ENCODE results near the gene STK33. TPM values are rescaled to one million over a fixed set of nuclear protein-coding genes. Genes with fewer than 3 reads are reported as not detected.

STK33 gene
- total RNA-seq, 2 donors from 2014 or later: 6.1 to 6.2 TPM

- Mint-ChIP-seq H3K36me3 (ENCODE audit: insufficient read depth in 2 of 2) (peaks cover 0 to 2% of the 10 kb centered on the region in 2 donors), H3K27ac (no peak overlapping the region), H3K27me3 (ENCODE audit: low read depth) (peaks cover 23% of the 10 kb centered on the region), H3K9me3 (peaks cover 0 to 6% of the 10 kb centered on the region in 2 donors), H3K4me3 (no peak overlapping the region), H3K4me1 (ENCODE audit: low read depth) (no peaks in the 10 kb centered on the region)
- ATAC-seq (replicated peaks in 1 of 2) (no peak), DNase-seq (no peak)
These were observed 32.6 kb downstream of the STK33 start for GRCh38 chr11:8561461-8561860.

- Mint-ChIP-seq H3K9me3 (peaks cover 0 to 6% of the 10 kb centered on the region in 2 donors), H3K4me1 (ENCODE audit: low read depth) (no peaks in the 10 kb centered on the region), H3K36me3 (ENCODE audit: insufficient read depth in 2 of 2) (peaks cover 0 to 2% of the 10 kb centered on the region in 2 donors), H3K27me3 (ENCODE audit: low read depth) (peaks cover 26% of the 10 kb centered on the region), H3K27ac (no peak overlapping the region), H3K4me3 (no peak overlapping the region)
- DNase-seq: no peak
- no peak for ATAC-seq (replicated peaks in 1 of 2)
These were observed 35.6 kb downstream of the STK33 start for GRCh38 chr11:8558436-8558835.

DNA sequence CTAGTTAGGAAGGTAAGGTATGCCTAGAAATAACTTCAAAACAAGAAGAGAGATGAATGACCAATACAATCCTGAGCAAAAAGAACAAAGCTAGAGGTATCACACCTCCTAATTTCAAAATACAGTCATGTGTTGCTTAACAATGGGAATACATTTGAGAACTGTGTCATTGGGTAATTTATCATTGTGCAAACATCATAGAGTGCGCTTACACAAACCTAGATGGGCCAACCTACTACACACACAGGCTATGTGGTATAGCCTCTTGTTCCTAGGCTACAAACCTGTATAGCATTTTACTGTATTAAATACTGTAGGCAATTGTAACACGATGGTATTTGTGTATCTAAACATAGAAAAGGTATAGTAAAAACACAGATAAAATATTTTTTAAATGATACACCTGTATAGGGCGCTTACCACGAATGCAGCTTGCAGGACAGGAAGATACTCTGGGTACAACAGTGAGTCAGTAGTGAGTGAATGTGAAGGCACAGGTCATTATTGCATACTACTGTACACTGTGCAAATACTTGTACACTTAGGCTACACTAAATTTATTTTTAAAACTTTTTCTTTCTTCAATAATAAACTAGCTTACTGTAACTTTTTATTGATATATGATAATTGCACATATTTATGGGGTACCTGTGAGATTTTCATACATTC, 48.2 kb downstream of the STK33 start:
- DNase-seq (no peak), ATAC-seq (replicated peaks in 1 of 2) (no peak)
- Mint-ChIP-seq H3K36me3 (ENCODE audit: insufficient read depth in 2 of 2) (no peaks in the 10 kb centered on the region), H3K4me3 (no peak overlapping the region), H3K9me3 (peaks cover 0 to 1% of the 10 kb centered on the region in 2 donors), H3K27ac (no peak overlapping the region), H3K4me1 (ENCODE audit: low read depth) (no peaks in the 10 kb centered on the region), H3K27me3 (ENCODE audit: low read depth) (peaks cover 15% of the 10 kb centered on the region)

GRCh38 chr11:8544807-8545206, 49.2 kb downstream of the STK33 start:
- no peak for DNase-seq
- H3K4me1 Mint-ChIP-seq (ENCODE audit: low read depth): no peaks in the 10 kb centered on the region
- ATAC-seq (replicated peaks in 1 of 2): no peak
- no peaks in the 10 kb centered on the region for H3K36me3 Mint-ChIP-seq (ENCODE audit: insufficient read depth in 2 of 2)
- peaks cover 15% of the 10 kb centered on the region for H3K27me3 Mint-ChIP-seq (ENCODE audit: low read depth)
- no peak overlapping the region for H3K4me3 Mint-ChIP-seq
- peaks cover 0 to 1% of the 10 kb centered on the region in 2 donors for H3K9me3 Mint-ChIP-seq
- H3K27ac Mint-ChIP-seq: no peak overlapping the region

- H3K4me1 Mint-ChIP-seq (ENCODE audit: low read depth): no peaks in the 10 kb centered on the region
- H3K9me3 Mint-ChIP-seq: peaks cover 0 to 1% of the 10 kb centered on the region in 2 donors
- ATAC-seq (replicated peaks in 1 of 2) (no peak), DNase-seq (no peak)
- H3K27me3 Mint-ChIP-seq (ENCODE audit: low read depth): peaks cover 8% of the 10 kb centered on the region
- no peak overlapping the region for H3K4me3 Mint-ChIP-seq
- H3K36me3 Mint-ChIP-seq (ENCODE audit: insufficient read depth in 2 of 2): no peaks in the 10 kb centered on the region
- H3K27ac Mint-ChIP-seq: no peak overlapping the region
These were observed 50.8 kb downstream of the STK33 start for GRCh38 chr11:8543278-8543677.

DNA sequence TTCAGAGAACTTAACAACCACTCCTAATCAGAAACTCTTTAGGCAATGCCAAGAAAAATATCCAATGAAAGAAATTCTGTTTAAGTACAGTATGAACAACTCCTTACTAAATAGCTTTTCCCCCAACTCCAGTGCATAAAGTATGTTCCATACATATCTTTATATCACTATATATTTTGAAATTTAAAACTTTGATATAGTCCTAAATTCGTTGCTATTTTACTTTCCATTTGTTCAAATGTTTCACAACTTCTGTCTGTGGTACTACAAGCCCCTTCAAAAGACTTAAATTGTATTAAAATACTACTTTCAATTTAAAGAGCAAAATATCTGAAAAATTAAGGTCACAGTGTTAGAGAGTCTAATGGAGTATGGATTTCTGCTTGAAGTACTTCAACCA, 52.6 kb downstream of the STK33 start:
- Mint-ChIP-seq H3K4me1 (ENCODE audit: low read depth) (no peaks in the 10 kb centered on the region), H3K9me3 (no peaks in the 10 kb centered on the region), H3K27me3 (ENCODE audit: low read depth) (peaks cover 8% of the 10 kb centered on the region)

DNA sequence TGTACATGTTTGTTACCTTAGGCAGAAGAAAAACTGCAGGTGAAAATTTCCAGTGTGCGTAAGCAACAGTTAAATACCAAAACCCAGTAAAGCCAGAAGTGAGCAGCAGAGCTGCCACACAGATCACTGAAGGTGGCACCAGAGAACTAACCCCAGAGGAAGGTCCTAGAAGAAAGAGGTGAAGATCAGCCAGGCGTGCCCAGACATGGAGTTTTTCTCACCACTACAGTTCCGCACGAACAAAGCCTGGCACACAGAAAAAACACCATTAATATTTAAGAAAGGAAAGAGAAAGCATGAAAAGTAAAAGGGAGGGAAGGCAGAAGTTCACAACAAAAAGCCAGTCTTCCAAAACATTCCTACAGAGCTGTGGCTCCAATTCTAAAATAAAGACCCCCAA, 60.7 kb downstream of the STK33 start:
- Mint-ChIP-seq H3K27ac (no peak overlapping the region), H3K27me3 (ENCODE audit: low read depth) (peaks cover 6% of the 10 kb centered on the region), H3K36me3 (ENCODE audit: insufficient read depth in 2 of 2) (no peaks in the 10 kb centered on the region), H3K4me1 (ENCODE audit: low read depth) (no peaks in the 10 kb centered on the region), H3K9me3 (no peaks in the 10 kb centered on the region), H3K4me3 (no peak overlapping the region)
- DNase-seq (no peak), ATAC-seq (replicated peaks in 1 of 2) (no peak)

More for the DNA sequence above, 52.6 kb downstream of the STK33 start:
- ATAC-seq (replicated peaks in 1 of 2) (no peak), DNase-seq (no peak)
- Mint-ChIP-seq H3K4me3 (no peak overlapping the region), H3K27ac (no peak overlapping the region), H3K36me3 (ENCODE audit: insufficient read depth in 2 of 2) (no peaks in the 10 kb centered on the region)

DNA sequence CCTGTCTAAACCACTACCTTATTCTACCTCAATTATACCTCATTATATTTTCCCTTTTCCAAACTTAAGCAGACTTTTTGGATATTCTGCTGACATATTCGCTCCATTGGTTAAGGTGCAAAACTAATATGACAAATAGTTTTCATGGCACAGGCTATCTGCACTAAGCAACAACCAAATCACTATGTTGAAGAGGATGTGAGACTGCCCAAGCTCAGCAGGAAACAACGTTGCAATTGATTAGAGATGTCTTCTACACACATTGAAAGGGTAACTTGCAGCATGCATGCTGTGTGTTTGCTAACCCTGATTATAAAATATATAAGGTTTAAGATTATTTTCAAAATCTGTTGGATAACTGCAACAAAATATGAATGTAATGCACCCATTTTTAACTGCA, 61.6 kb downstream of the STK33 start:
- Mint-ChIP-seq H3K36me3 (ENCODE audit: insufficient read depth in 2 of 2) (no peaks in the 10 kb centered on the region), H3K4me3 (no peak overlapping the region), H3K9me3 (no peaks in the 10 kb centered on the region), H3K27ac (no peak overlapping the region), H3K27me3 (ENCODE audit: low read depth) (peaks cover 6% of the 10 kb centered on the region), H3K4me1 (ENCODE audit: low read depth) (no peaks in the 10 kb centered on the region)
- ATAC-seq (replicated peaks in 1 of 2) (no peak), DNase-seq (no peak)

DNA sequence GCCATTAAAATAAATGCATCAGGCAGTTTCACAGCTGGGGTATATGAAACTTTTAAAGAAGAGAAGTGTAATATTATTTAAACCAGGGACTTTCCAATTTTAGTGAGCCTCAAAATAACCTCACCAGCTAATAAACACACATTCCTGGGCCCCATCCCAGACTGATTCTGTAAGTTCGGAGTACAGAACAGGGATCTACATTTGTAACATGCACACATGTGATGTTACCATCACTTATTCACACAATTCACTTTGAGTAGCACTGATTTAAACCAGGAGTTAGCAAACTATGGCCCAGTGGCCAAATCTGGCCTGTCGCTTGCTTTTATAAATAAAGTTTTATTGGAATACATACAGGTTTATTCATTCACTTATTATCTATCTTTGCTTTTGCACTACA, 62.0 kb downstream of the STK33 start:
- no peak overlapping the region for H3K27ac Mint-ChIP-seq
- no peaks in the 10 kb centered on the region for H3K9me3 Mint-ChIP-seq
- H3K4me3 Mint-ChIP-seq: no peak overlapping the region
- peaks cover 6% of the 10 kb centered on the region for H3K27me3 Mint-ChIP-seq (ENCODE audit: low read depth)
- H3K4me1 Mint-ChIP-seq (ENCODE audit: low read depth): no peaks in the 10 kb centered on the region
- H3K36me3 Mint-ChIP-seq (ENCODE audit: insufficient read depth in 2 of 2): no peaks in the 10 kb centered on the region
- ATAC-seq (replicated peaks in 1 of 2) (no peak), DNase-seq (no peak)

- Mint-ChIP-seq H3K9me3 (no peaks in the 10 kb centered on the region), H3K4me3 (no peak overlapping the region), H3K27ac (no peak overlapping the region), H3K27me3 (ENCODE audit: low read depth) (peaks cover 6% of the 10 kb centered on the region), H3K4me1 (ENCODE audit: low read depth) (no peaks in the 10 kb centered on the region), H3K36me3 (ENCODE audit: insufficient read depth in 2 of 2) (no peaks in the 10 kb centered on the region)
- DNase-seq: no peak
- ATAC-seq (replicated peaks in 1 of 2): no peak
These were observed 62.7 kb downstream of the STK33 start for GRCh38 chr11:8531312-8531711.

- ATAC-seq (replicated peaks in 1 of 2): no peak
- Mint-ChIP-seq H3K9me3 (no peaks in the 10 kb centered on the region), H3K4me3 (no peak overlapping the region), H3K36me3 (ENCODE audit: insufficient read depth in 2 of 2) (no peaks in the 10 kb centered on the region), H3K4me1 (ENCODE audit: low read depth) (no peaks in the 10 kb centered on the region), H3K27me3 (ENCODE audit: low read depth) (no peaks in the 10 kb centered on the region), H3K27ac (no peak overlapping the region)
- no peak for DNase-seq
These were observed 66.1 kb downstream of the STK33 start for GRCh38 chr11:8527939-8528338.

GRCh38 chr11:8523396-8523795, 70.6 kb downstream of the STK33 start:
- Mint-ChIP-seq H3K27ac (no peak overlapping the region), H3K4me3 (no peak overlapping the region), H3K4me1 (ENCODE audit: low read depth) (no peaks in the 10 kb centered on the region), H3K9me3 (peaks cover 2 to 4% of the 10 kb centered on the region in 2 donors), H3K36me3 (ENCODE audit: insufficient read depth in 2 of 2) (no peaks in the 10 kb centered on the region), H3K27me3 (ENCODE audit: low read depth) (peaks cover 3% of the 10 kb centered on the region)
- ATAC-seq (replicated peaks in 1 of 2): no peak
- no peak for DNase-seq

DNA sequence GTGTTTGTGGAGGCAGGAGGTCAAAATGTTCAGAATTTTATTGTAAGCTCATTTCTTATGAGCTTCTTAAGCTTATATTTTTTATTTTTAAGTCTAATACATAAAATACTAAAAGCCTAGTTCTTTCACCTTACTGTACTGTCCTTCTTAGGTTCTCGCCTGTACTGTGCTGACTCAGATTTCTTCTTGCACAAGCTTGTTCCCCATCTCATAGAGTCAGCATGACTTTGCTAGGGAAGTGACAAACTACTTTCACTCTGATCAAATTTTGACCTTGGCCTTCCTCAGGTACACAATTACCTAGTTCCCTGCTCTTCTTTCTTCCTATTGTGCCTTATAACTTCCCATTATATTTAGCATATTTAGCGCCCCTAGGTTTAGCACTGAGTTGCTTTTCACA, 81.5 kb downstream of the STK33 start:
- H3K4me1 Mint-ChIP-seq (ENCODE audit: low read depth): no peaks in the 10 kb centered on the region
- H3K9me3 Mint-ChIP-seq: peaks cover 5 to 9% of the 10 kb centered on the region in 2 donors
- no peak overlapping the region for H3K4me3 Mint-ChIP-seq
- ATAC-seq (replicated peaks in 1 of 2) (no peak), DNase-seq (no peak)
- H3K27ac Mint-ChIP-seq: no peak overlapping the region
- H3K27me3 Mint-ChIP-seq (ENCODE audit: low read depth): no peaks in the 10 kb centered on the region
- peaks cover 0 to 1% of the 10 kb centered on the region in 2 donors for H3K36me3 Mint-ChIP-seq (ENCODE audit: insufficient read depth in 2 of 2)

GRCh38 chr11:8503910-8504364, 90.1 kb downstream of the STK33 start:
- no peaks in the 10 kb centered on the region for H3K4me1 Mint-ChIP-seq (ENCODE audit: low read depth)
- H3K9me3 Mint-ChIP-seq: peaks cover 1 to 5% of the 10 kb centered on the region in 2 donors
- ATAC-seq (replicated peaks in 1 of 2) (no peak), DNase-seq (no peak)
- H3K4me3 Mint-ChIP-seq: no peak overlapping the region
- no peaks in the 10 kb centered on the region for H3K27me3 Mint-ChIP-seq (ENCODE audit: low read depth)
- H3K27ac Mint-ChIP-seq: no peak overlapping the region
- H3K36me3 Mint-ChIP-seq (ENCODE audit: insufficient read depth in 2 of 2): no peaks in the 10 kb centered on the region

Data from activated T-cell treated with anti-CD3 and anti-CD28 coated beads, Interleukin-2, amount 50 U/mL, for 72 hours (primary cell).